Trophoblast cell (in vitro differentiated cells and primary cell): ENCODE results near the gene KCNH1.

ENCODE experiments used
- DNase-seq, 2 donors: peaks; one replicate each; pipeline ENCODE4 v3.0.0-alpha.2; 2016
- H2AFZ ChIP-seq: 2 replicates; pipeline ENCODE4 v1.6.1; 2013; ENCODE audit warnings: low read length, moderate library complexity, mild to moderate bottlenecking; ENCODE audit not compliant: insufficient read depth, poor library complexity
- H2AK5ac ChIP-seq: 2 replicates; pipeline ENCODE4 v1.6.1; 2013; ENCODE audit warnings: mild to moderate bottlenecking, low read length
- H2BK120ac ChIP-seq: 2 replicates; pipeline ENCODE4 v1.6.1; 2013; ENCODE audit warnings: low read length, mild to moderate bottlenecking, moderate library complexity; ENCODE audit not compliant: insufficient read depth, poor library complexity
- H2BK12ac ChIP-seq: 2 replicates; pipeline ENCODE4 v1.6.1; 2013; ENCODE audit warnings: mild to moderate bottlenecking, low read length, moderate library complexity
- H2BK5ac ChIP-seq: 2 replicates; pipeline ENCODE4 v1.6.1; 2013; ENCODE audit warnings: low read length, low read depth, moderate library complexity, mild to moderate bottlenecking; ENCODE audit not compliant: poor library complexity
- H3K14ac ChIP-seq: 2 replicates; pipeline ENCODE4 v1.6.1; 2013; ENCODE audit warnings: mild to moderate bottlenecking, low read length
- H3K18ac ChIP-seq: 2 replicates; pipeline ENCODE4 v1.6.1; 2013; ENCODE audit warnings: mild to moderate bottlenecking, low read length
- H3K23ac ChIP-seq: 2 replicates; pipeline ENCODE4 v1.6.1; 2013; ENCODE audit warnings: low read length
- H3K27ac ChIP-seq: 2 replicates; pipeline ENCODE4 v1.5.1; 2013; ENCODE audit warnings: low read depth, mild to moderate bottlenecking, inconsistent platforms, low read length, moderate library complexity
- H3K27me3 ChIP-seq: 2 replicates; pipeline ENCODE4 v1.6.1; 2013; ENCODE audit warnings: inconsistent platforms, mild to moderate bottlenecking, low read length, moderate library complexity; ENCODE audit not compliant: insufficient read depth
- H3K36me3 ChIP-seq, 2 experiments: 1 replicate in 1 of 2; 2 replicates in 1 of 2; pipeline ENCODE4 v1.6.1; 2013; ENCODE audit warnings: low read length in 2 of 2, mild to moderate bottlenecking in 2 of 2, moderate library complexity in 1 of 2; ENCODE audit not compliant: insufficient read depth in 2 of 2, control insufficient read depth in 1 of 2
- H3K4ac ChIP-seq: 2 replicates; pipeline ENCODE4 v1.6.1; 2013; ENCODE audit warnings: low read depth, mild to moderate bottlenecking, low read length, moderate library complexity
- H3K4me1 ChIP-seq, 2 experiments: 1 replicate in 1 of 2; 2 replicates in 1 of 2; pipeline ENCODE4 v1.6.1; 2013; ENCODE audit warnings: low read length in 2 of 2, mild to moderate bottlenecking in 2 of 2, moderate library complexity in 1 of 2; ENCODE audit not compliant: insufficient read depth in 2 of 2, control insufficient read depth in 1 of 2
- H3K4me2 ChIP-seq: 2 replicates; pipeline ENCODE4 v1.6.1; 2013; ENCODE audit warnings: inconsistent platforms, mild to moderate bottlenecking, low read length, moderate library complexity
- H3K4me3 ChIP-seq: 2 replicates; pipeline ENCODE4 v1.5.1; 2013; ENCODE audit warnings: mild to moderate bottlenecking, low read depth, low read length, inconsistent platforms
- H3K79me1 ChIP-seq: one replicate; pipeline ENCODE4 v1.6.1; 2013; ENCODE audit warnings: low read length
- H3K79me2 ChIP-seq: 2 replicates; pipeline ENCODE4 v1.6.1; 2013; ENCODE audit warnings: low read length, mild to moderate bottlenecking; ENCODE audit not compliant: control insufficient read depth, insufficient read depth, poor library complexity
- H3K9ac ChIP-seq: 2 replicates; pipeline ENCODE4 v1.6.1; 2013; ENCODE audit warnings: mild to moderate bottlenecking, low read length
- H3K9me3 ChIP-seq: 2 replicates; pipeline ENCODE4 v1.6.1; 2013; ENCODE audit warnings: low read depth, mild to moderate bottlenecking, control low read depth, inconsistent platforms, low read length; ENCODE audit not compliant: insufficient read depth
- H4K12ac ChIP-seq: 2 replicates; pipeline ENCODE4 v1.6.1; 2013; ENCODE audit warnings: low read depth, mild to moderate bottlenecking, low read length, moderate library complexity
- H4K8ac ChIP-seq: 2 replicates; pipeline ENCODE4 v1.6.1; 2013; ENCODE audit warnings: low read depth, mild to moderate bottlenecking, low read length, moderate library complexity
- H4K91ac ChIP-seq: one replicate; pipeline ENCODE4 v1.6.1; 2013; ENCODE audit warnings: low read depth, mild to moderate bottlenecking, low read length, moderate library complexity

Gene KCNH1

GRCh38 chr1:210627755-210628154, 506.2 kb downstream of the KCNH1 start:
- no peaks in the 10 kb centered on the region for H3K79me2 ChIP-seq
- no peak overlapping the region for H4K8ac ChIP-seq
- H3K4me2 ChIP-seq, result no peak overlapping the region
- H3K4me3 ChIP-seq, result no peak overlapping the region
- H2BK12ac ChIP-seq, result no peak overlapping the region
- no peak overlapping the region for H3K14ac ChIP-seq
- H2AFZ ChIP-seq, result no peak overlapping the region
- H2BK5ac ChIP-seq, result no peak overlapping the region
- no peak overlapping the region for H3K23ac ChIP-seq
- no peak overlapping the region for H3K4ac ChIP-seq
- no peak overlapping the region for H3K27ac ChIP-seq
- no peak overlapping the region for H4K12ac ChIP-seq
- no peak overlapping the region for H3K18ac ChIP-seq
- H3K9me3 ChIP-seq, result no peaks in the 10 kb centered on the region
- no peaks in the 10 kb centered on the region for H3K79me1 ChIP-seq
- H4K91ac ChIP-seq, result no peak overlapping the region
- H2AK5ac ChIP-seq, result no peak overlapping the region
- no peaks in the 10 kb centered on the region for H3K4me1 ChIP-seq
- H3K36me3 ChIP-seq, result no peaks in the 10 kb centered on the region
- no peak overlapping the region for H2BK120ac ChIP-seq
- H3K9ac ChIP-seq, result no peak overlapping the region
- no peaks in the 10 kb centered on the region for H3K27me3 ChIP-seq
- no peak for DNase-seq
